Islet of Langerhans (tissue), 1 donor: Measurements from ENCODE around the gene DLGAP4.
"Not testable (repeated sequence)": the region's sequence is repeated elsewhere in the genome, so short reads cannot be mapped to it uniquely, and the experiment has no call there.

ENCODE experiments used
- FAIRE-seq: peaks from one replicate; lab custom pipeline; 2011; peaks lifted over from hg19 to GRCh38; lab: Jason Lieb, UNC

Gene DLGAP4

DNA sequence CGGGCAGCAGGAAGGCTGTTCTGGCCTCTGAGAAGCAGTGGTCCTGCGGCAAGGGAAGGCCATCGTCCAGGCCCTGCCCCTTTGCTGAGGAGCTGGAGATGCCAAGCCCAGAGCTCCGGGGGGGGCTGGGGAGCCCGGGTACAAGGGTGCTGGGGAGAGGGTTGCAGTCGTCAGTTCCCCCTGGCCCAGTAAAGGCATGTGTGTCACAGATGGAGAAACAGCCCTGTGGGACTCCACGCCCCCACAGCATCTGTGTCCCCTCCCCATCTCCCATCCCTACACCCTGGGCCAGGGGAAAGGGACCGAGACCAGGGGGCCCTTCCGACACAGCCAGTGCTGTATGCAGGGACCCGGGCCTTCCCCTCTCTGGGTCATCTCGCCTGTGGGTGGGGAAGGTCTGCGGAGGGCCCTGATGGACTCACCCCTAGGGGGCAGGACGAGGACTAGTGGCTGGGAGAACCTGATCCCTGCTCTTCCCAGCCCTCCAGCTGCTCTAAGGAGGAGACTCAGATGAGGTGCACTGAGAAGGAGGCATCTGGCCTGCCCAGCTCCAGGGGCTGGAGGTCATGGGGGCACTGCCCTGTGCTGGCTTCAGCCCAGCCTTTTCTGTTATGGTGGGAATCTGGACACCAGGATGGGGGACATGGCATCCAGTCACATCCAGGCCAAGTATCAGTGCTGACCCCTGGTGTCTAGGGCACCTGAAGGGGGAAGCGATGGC lies 235.8 kb downstream of the DLGAP4 start:
- FAIRE-seq: no peak

GRCh38 chr20:36542516-36543183 lies 236.5 kb downstream of the DLGAP4 start:
- FAIRE-seq: no peak

- FAIRE-seq: no peak
These were observed 237.3 kb downstream of the DLGAP4 start for GRCh38 chr20:36543184-36544133.

- FAIRE-seq: no peak
These were observed 238.2 kb downstream of the DLGAP4 start for GRCh38 chr20:36544134-36545018.

- FAIRE-seq: no peak
These were observed 240.1 kb downstream of the DLGAP4 start for GRCh38 chr20:36546111-36546736.

DNA sequence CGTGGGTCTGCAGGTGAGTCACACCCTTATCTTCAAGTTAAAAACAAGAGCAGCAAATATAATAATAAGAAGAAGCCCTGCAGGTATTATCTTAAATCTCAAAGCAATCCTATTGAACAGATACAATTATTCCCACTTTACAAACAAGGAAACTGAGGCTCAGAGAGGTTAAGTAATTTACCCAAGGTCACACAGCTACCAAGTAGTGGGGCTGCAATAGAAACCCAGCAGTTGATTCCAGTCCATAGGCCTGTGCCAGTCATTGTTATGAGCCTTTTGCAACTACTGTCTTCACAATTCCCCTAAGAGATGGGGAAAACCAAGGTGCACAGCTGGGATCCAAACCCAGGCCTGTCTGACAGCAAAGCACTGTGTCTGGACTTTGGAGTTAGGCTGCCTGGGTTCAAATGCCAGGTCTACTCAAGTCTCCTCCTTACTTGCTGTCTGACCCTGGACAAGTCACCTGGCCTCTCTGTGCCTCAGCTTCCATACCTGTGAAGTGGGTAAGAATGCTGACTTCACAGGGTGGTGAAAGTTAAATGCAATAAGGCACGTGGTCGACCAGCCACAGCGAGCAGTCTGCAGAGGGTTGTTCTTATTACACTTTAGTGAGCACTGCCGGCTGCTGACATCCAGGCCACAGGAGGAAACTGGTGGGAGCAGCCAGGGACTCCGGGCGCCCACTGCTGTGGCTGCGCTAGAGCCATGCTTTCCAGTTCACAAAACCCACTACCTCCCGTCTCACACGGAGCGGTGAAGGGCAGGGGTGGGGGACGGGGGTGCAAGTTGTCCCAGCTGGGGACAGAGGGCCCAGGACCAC lies 241.3 kb downstream of the DLGAP4 start:
- no peak for FAIRE-seq

DNA sequence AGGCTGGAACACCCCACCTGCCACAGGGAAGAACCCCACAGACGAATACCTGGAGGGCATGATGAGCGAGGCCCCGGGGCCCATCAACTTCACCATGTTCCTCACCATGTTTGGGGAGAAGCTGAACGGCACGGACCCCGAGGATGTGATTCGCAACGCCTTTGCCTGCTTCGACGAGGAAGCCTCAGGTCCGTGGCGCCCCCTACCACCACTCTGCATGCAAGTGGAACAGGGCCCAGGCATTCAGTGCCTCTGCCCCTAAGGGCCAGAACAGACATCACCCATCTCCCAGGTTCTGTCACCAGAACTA lies 241.8 kb downstream of the DLGAP4 start:
- FAIRE-seq: no peak

- no peak for FAIRE-seq
These were observed 242.8 kb downstream of the DLGAP4 start for GRCh38 chr20:36548704-36549627.

GRCh38 chr20:36549628-36549941 lies 243.4 kb downstream of the DLGAP4 start:
- no peak for FAIRE-seq

DNA sequence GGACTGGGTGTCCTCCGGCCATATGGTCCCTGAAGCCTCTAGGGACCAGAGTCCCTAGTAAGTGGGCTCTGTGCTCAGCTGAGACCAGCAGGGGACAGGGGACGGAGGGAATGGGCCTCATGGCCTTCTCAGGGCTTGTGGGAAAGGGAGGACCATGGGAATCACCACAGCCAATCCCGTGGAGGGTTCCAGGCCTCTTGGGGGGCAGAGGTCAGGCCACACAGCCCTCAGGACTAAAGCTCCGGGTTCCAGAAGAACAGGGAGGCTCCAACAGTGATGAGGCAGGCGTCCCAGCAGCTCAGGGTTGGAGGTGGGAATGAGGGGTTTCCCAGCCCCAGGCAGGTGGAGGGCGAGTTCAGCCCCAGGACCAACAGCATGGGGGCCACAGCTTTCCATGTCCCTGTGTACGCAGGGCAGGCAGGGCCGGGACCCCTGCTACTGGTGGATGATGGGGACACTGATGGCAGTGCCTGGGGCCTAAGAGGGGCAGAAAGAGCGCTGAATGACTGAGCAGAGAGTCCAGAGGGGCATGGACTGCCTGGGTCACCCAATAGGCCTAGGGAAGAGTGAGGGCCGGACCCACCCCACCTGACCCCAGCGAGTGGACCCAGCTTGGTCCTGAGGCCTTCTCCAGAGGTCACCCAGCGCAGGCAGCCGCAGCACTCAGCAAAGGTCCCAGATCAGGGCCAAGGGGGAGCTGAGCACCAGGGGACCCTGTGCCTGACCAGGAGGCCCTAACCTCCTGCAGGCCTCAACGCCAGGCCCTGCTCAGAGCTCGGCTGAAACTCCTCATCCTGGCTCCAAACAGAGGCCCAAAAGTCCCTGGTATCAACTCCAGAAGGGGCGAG lies 244.0 kb downstream of the DLGAP4 start:
- no peak for FAIRE-seq

DNA sequence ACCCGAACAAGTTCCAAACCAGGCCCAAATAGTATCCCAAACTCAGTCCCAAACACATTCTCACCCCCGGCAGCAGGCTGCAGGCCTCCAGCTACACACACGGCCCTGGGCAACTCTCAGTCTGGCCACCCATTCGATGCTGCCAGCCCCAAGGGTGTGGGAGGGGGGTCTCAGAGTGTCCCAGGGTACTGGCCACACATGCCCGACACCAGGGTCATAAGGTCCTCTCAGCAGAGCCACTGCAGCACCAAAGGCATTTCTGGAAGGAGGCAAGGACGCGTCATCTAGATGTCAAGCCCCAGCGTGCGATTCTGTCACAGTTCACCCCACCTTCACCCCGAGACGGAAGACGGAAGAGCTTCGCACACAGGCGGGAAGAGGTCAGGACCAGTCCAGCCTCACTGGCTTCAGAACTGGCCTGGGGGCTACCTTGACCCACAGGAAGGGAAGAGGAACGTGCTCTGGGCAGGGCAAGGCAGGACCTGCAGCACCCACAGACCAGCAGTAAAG lies 244.7 kb downstream of the DLGAP4 start:
- no peak for FAIRE-seq

DNA sequence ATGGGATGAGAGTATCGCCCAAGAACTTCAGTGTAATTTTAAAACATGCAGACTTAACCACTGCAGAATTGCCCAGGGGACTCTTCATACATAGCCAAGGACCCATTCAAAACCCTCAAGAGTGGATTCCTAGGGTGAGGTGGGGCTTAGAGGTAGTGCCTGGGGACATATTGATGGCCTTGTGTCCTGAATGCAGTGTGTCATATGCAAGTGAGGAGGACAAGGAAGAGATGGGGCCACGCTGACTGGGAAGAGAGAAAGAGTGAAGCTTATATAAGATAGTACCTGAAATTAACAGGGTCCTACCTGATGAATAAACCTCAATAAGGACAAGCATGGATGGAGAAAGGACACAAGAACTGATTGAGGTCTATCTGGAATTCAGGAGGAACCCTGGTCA lies 249.1 kb downstream of the DLGAP4 start:
- no peak for FAIRE-seq

DNA sequence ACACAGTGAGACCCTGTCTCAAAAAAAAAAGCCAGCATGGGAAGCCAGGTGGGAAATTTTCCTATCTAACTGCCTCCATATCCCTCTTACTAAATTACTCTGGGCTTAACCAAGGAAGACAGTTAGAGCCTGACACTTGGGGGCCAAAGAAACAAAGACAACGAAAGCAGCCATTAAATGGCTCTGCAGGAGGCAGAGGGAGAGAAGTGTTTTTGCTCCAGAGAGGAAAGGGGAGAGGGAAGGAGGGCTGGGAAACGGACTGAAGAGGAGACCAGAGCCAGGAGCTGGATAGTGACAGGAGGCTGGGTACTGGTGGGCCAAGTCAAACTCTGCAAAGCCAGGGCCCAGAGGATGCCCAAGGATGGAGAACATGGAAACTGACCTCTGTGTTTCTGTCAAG lies 256.6 kb downstream of the DLGAP4 start:
- no peak for FAIRE-seq

- no peak for FAIRE-seq
These were observed 257.2 kb downstream of the DLGAP4 start for GRCh38 chr20:36563374-36563773.

DNA sequence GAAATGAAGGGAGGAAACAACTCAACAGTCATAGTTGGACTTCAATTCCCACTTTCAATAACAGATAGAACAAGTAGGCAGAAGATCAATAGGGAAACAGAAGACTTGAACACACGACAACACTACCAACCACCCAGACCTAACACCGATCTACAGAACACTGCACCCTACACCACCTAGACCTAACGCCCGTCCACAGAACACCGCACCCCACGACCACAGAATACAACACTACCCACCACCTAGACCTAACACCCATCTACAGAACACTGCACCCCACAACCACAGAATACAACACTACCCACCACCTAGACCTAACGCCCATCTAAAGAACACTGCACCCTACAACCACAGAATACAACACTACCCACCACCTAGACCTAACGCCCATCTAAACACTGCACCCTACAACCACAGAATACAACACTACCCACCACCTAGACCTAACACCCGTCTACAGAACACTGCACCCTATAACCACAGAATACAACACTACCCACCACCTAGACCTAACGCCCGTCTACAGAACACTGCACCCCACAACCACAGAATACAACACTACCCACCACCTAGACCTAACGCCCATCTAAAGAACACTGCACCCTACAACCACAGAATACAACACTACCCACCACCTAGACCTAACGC lies 258.1 kb downstream of the DLGAP4 start:
- not testable (repeated sequence) for FAIRE-seq

DNA sequence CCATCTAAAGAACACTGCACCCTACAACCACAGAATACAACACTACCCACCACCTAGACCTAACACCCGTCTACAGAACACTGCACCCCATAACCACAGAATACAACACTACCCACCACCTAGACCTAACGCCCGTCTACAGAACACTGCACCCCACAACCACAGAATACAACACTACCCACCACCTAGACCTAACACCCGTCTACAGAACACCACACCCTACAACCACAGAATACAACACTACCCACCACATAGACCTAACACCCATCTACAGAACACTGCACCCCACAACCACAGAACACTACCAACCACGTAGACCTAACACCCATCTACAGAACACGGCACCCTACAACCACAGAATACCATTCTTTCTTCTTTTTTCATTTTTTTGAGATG lies 258.6 kb downstream of the DLGAP4 start:
- FAIRE-seq: not testable (repeated sequence)

- FAIRE-seq: no peak
These were observed 259.4 kb downstream of the DLGAP4 start for GRCh38 chr20:36565520-36565919.

GRCh38 chr20:36569847-36570429 lies 263.8 kb downstream of the DLGAP4 start:
- no peak for FAIRE-seq
